Measurements from ENCODE around the gene BTG1.
"Not testable (repeated sequence)": the region's sequence is repeated elsewhere in the genome, so short reads cannot be mapped to it uniquely, and the experiment has no call there.

BTG1 gene

GRCh38 chr12:92098594-92099380 lies 46.9 kb downstream of the BTG1 start:
- no peak for DNase-seq (ENCODE audit: low spot score)

GRCh38 chr12:92096346-92097136 lies 49.1 kb downstream of the BTG1 start:
- DNase-seq (ENCODE audit: low spot score), result no peak

DNA sequence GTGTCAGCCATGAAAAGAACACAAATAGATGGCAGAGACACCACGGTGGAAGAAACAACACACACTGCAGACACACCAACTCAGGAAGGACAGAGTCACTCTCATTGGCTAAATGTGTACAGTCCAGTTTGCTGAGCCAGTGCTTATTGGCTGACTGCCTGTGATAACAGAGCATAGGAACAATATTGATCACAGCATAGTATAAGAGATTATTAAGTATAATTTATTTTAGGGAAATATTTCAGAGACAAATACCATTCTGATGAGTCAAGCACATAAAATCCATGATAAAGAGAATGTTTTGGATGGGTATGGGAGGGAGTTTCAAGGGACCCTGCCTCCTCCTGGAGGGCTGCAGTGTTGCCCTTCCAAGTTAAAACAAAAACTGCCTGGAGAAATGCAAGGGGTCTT lies 50.9 kb downstream of the BTG1 start:
- DNase-seq (ENCODE audit: low spot score), result peak; percentile 17

DNA sequence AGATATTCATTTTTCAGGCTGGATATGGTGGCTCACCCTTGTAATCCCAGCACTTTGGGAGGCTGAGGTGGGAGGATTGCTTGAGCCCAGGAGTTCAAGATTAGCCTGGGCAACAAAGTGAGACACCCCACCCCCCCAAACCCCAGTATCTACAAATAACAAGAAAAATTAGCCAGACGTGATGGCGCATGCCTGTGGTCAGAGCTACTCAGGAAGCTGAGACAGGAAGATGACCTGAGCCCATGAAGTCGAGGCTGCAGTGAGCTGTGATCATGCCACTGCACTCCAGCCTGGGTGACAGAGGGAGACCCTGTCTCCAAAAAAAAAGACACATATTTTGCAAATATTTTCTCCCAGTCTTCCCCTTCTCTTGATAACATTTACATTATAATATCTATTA lies 51.3 kb downstream of the BTG1 start:
- not testable (repeated sequence) for DNase-seq (ENCODE audit: low spot score)

Data from AG20443 (cell line).